GM10266 (cell line): Measurements from ENCODE around the gene YPEL4.
"Not testable (repeated sequence)": the region's sequence is repeated elsewhere in the genome, so short reads cannot be mapped to it uniquely, and the experiment has no call there.

ENCODE experiments used
- DNase-seq: peaks from one replicate; pipeline ENCODE4 v3.0.0; 2012; ENCODE audit errors: extremely low spot score
- CTCF ChIP-seq: IDR thresholded peaks from 2 replicates; pipeline ENCODE4 v1.5.1; 2012; ENCODE audit warnings: mild to moderate bottlenecking, low read depth; ENCODE audit not compliant: control insufficient read depth, insufficient read depth; ENCODE audit errors: missing control alignments

Gene YPEL4

GRCh38 chr11:57658023-57658361 is 8.3 kb upstream of the YPEL4 start:
- no peak for TF ChIP-seq CTCF
- DNase-seq = no peak

GRCh38 chr11:57657194-57658022 is 7.7 kb upstream of the YPEL4 start, which contains the start of gene CLP1:
Gene CLP1 (plus strand): TSS chr11:57657762. CDS start chr11:57659477, 1,715 bp downstream.
- TF ChIP-seq CTCF = no peak
- peak; percentile 90 for DNase-seq

GRCh38 chr11:57656885-57657193 is 7.1 kb upstream of the YPEL4 start:
- no peak for DNase-seq

GRCh38 chr11:57653163-57653562 is 3.5 kb upstream of the YPEL4 start:
- DNase-seq = no peak
- no peak for TF ChIP-seq CTCF

More at GRCh38 chr11:57656885-57657193, 7.1 kb upstream of the YPEL4 start:
- no peak for TF ChIP-seq CTCF

- DNase-seq = no peak
These were observed 3.0 kb upstream of the YPEL4 start for GRCh38 chr11:57652662-57653061.

GRCh38 chr11:57652230-57652629 is 2.5 kb upstream of the YPEL4 start:
- not testable (repeated sequence) for DNase-seq

More at GRCh38 chr11:57652662-57653061, 3.0 kb upstream of the YPEL4 start:
- no peak for TF ChIP-seq CTCF

GRCh38 chr11:57651408-57651807 is 1.7 kb upstream of the YPEL4 start:
- no peak for TF ChIP-seq CTCF
- DNase-seq = no peak

GRCh38 chr11:57650739-57651090 is 1.0 kb upstream of the YPEL4 start:
- DNase-seq = no peak
- TF ChIP-seq CTCF = no peak
